Neutrophil (primary cell): ENCODE measurements around the gene MINK1.

Source experiments
- H3K27ac ChIP-seq: fragments of 200-600 bp; sonication (generic); 2 replicates; pipeline ENCODE4 v1.5.1; 2016; ENCODE audit warnings: mild to moderate bottlenecking, moderate library complexity
- H3K27me3 ChIP-seq: fragments of 200-600 bp; sonication (generic); 2 replicates; pipeline ENCODE4 v1.6.0; 2016; ENCODE audit warnings: mild to moderate bottlenecking
- H3K36me3 ChIP-seq: fragments of 200-600 bp; sonication (generic); 2 replicates; pipeline ENCODE4 v1.5.1; 2017
- H3K4me1 ChIP-seq, 2 experiments: fragments of 200-600 bp in 1 of 2; sonication (generic) in 1 of 2; 1 replicate in 1 of 2; 2 replicates in 1 of 2; pipeline versions ENCODE4 v1.5.1 to v1.6.1; 2013 to 2016; ENCODE audit warnings: low read depth in 1 of 2, low read length in 1 of 2, mild to moderate bottlenecking in 1 of 2, moderate library complexity in 1 of 2; ENCODE audit not compliant: control insufficient read depth in 1 of 2, insufficient read depth in 1 of 2
- H3K4me3 ChIP-seq, 2 experiments: fragments of 200-600 bp in 1 of 2; sonication (generic) in 1 of 2; 1 replicate in 1 of 2; 2 replicates in 1 of 2; pipeline ENCODE4 v1.5.1; 2013 to 2016; ENCODE audit warnings: low read depth in 1 of 2, low read length in 1 of 2, mild to moderate bottlenecking in 1 of 2, moderate library complexity in 1 of 2
- H3K9me3 ChIP-seq: fragments of 200-600 bp; sonication (generic); 2 replicates; pipeline ENCODE4 v1.5.1; 2016
- CTCF ChIP-seq: fragments of 200-600 bp; sonication (generic); IDR thresholded peaks from 2 replicates; pipeline ENCODE4 v1.5.1; 2016; ENCODE audit warnings: antibody characterized with exemption

The MINK1 gene

GRCh38 chr17:4897198-4897687 lies 64.1 kb downstream of the MINK1 start:
- H3K4me3 ChIP-seq = no peak overlapping the region
- no peak overlapping the region for H3K27ac ChIP-seq
- H3K9me3 ChIP-seq = no peaks in the 10 kb centered on the region
- peaks cover 37% of the 10 kb centered on the region for H3K27me3 ChIP-seq
- peaks cover 28 to 35% of the 10 kb centered on the region in 2 experiments for H3K4me1 ChIP-seq
- TF ChIP-seq CTCF = no peak
- H3K36me3 ChIP-seq = peaks cover 56% of the 10 kb centered on the region

- peak overlapping the region; percentile 95 for H3K27ac ChIP-seq
- peaks cover 43% of the 10 kb centered on the region for H3K27me3 ChIP-seq
- TF ChIP-seq CTCF = no peak
- H3K36me3 ChIP-seq = peaks cover 50% of the 10 kb centered on the region
- H3K4me1 ChIP-seq = peaks cover 33 to 40% of the 10 kb centered on the region in 2 experiments
- H3K9me3 ChIP-seq = no peaks in the 10 kb centered on the region
- no peak overlapping the region for H3K4me3 ChIP-seq
Measured at GRCh38 chr17:4897785-4898184, 64.6 kb downstream of the MINK1 start.

GRCh38 chr17:4898351-4898750 lies 65.2 kb downstream of the MINK1 start:
- Histone ChIP-seq H3K9me3 (no peaks in the 10 kb centered on the region), H3K4me3 (peak overlapping the region; percentile 63 to 86), H3K27me3 (peaks cover 48% of the 10 kb centered on the region), H3K27ac (peak overlapping the region; percentile 95), H3K36me3 (peaks cover 45% of the 10 kb centered on the region), H3K4me1 (peaks cover 37 to 46% of the 10 kb centered on the region in 2 experiments)
- no peak for TF ChIP-seq CTCF

GRCh38 chr17:4898927-4899326 lies 65.8 kb downstream of the MINK1 start:
- H3K4me3 ChIP-seq = peak overlapping the region; percentile 63 to 86
- H3K36me3 ChIP-seq = peaks cover 39% of the 10 kb centered on the region
- peak overlapping the region; percentile 95 for H3K27ac ChIP-seq
- no peak for TF ChIP-seq CTCF
- peaks cover 50% of the 10 kb centered on the region for H3K27me3 ChIP-seq
- H3K9me3 ChIP-seq = no peaks in the 10 kb centered on the region
- peaks cover 37 to 49% of the 10 kb centered on the region in 2 experiments for H3K4me1 ChIP-seq

- peak; percentile 29 for TF ChIP-seq CTCF
- H3K9me3 ChIP-seq = no peaks in the 10 kb centered on the region
- peaks cover 57% of the 10 kb centered on the region for H3K27me3 ChIP-seq
- peaks cover 32% of the 10 kb centered on the region for H3K36me3 ChIP-seq
- H3K27ac ChIP-seq = peak within 1 kb of the TSS; percentile 95
- peak within 1 kb of the TSS; percentile 63 to 86 for H3K4me3 ChIP-seq
- H3K4me1 ChIP-seq = peaks cover 37 to 49% of the 10 kb centered on the region in 2 experiments
Measured at GRCh38 chr17:4899341-4900230, 66.4 kb downstream of the MINK1 start, which contains the start of gene C17orf107. Gene C17orf107 (plus strand): TSS chr17:4899536. CDS start chr17:4899763, 227 bp downstream.
